ENCODE results near the gene ING2.
A peak's percentile ranks its signal among the peaks of the same experiment; 100 is the strongest.

Gene ING2

DNA sequence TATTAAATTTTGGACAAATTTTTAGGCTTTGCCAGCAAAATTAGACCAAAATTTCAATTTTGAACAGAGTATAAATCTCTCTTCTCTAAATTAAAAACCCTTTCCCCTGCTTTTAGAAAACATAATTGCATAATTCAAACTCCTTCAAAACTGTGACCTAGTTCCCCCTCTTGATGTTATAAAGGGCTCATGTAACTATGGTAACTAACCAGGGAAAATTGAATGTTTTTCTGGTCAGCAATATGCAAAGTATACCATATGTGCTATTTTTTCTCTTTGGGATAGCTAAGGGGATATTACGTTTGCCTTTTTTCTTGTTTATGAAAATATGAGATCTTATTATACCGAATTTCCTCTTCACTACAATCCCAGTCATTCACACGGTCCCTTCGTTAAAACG lies 5.1 kb upstream of the ING2 start:
- no peak for DNase-seq

DNA sequence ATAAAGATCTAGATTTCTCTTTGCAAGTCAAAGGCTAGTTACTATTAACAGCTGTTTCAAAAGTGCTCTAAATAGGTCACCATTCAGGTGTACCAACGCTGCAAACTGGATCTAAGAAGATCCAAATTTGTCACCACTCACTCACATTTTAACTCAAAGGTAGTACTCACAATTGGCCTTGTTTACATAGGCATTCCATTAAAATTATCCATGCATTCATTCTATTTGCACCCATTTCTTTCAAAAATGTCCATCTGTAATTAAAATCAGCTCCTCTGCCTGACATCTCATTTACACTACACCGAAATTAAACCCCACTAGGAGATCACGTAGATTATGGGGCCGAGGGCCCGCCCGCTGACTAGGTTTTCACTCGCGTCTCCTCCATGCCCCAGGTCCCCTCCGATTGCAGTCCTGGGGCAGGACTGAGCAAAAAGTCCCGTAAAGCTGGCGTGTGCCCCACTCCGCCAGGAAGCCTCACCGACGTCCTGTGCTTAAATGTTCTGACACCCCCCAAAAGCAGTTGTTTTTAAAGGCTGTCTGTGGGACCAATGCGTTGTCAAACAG lies 1.3 kb upstream of the ING2 start:
- DNase-seq, result no peak

DNA sequence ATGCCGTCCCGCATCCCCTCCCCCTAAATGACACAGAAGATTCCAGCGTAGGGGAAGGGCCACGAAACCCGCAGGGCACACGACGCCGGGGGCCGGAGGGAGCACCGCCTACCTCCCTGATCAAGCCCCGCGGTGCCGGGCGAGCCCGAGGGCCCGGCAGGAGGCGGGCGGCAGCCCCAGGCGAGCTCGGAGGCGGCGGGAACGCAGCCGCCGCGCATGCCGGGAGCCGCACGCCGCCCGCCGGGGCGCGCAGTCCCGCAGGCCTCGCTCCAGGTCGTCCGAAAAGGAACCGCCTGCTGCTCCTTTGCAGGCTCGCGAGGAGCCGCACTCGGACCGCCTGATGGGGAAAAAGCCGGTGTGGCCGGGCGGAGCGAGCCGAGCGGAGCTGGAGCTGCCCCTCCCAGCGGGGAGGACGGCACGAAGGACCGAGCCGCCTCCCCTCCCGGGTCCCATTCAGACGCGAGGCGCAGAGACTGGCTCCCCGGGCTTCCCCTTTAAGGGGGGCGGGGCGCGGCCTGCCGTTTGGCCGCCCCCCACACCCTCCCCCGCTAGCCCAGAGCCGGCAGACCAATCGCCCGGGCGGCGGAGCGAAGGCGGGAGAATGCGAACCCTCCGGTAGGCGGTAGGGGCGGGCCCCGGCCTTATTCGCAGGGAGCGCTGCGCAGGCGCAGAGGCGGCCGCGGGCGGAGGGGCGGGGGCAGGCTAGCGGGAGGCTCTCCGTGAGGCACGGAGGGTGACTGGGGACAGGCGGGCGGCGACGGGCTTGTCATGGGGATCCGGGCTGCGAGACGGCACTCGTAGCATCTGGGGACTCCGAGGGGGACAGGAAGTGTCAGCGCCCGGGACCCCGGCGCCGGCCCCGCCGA lies 561 bp upstream of the ING2 start:
- DNase-seq, result peak; percentile 90 to 91

DNA sequence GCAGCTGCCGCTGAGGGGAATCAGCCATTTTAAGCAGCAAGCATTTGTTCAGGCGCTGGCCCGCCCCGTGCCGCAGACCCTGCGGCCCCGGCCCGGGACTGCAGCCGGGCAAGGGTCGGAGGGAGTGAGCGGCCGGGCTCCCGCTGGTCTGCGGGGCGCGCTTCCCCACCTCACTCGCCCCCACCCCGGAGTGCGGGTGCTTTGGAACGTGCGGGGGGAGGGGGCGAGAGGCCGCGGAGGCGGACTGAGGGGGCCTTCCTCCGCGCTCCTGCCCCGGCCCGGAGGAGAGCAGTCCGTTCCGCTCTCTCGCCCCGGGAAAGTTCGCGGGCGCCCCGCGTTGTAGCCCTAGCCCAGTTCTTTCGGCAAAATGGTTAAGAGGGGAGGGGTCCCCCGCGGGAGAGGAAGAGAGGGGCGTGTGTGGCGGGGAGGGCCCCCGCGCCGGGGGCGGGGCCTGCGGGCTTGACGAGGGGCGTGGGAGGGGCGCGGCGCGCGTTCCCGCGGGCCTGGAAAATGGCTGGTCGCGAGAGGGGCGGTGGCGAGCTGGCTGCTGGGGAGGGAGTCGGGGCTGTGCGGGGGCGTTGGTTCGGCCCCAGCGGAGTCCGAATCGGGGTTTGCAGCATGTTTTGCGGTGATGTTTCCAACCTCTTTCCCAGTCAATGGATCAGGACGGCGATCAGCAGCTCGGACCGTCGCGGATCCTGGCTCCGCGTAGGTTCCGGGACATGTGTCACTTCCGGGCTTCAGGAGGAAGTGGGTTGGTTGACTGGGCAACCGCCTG lies 942 bp downstream of the ING2 start:
- peak; percentile 15 to 24 for DNase-seq

DNA sequence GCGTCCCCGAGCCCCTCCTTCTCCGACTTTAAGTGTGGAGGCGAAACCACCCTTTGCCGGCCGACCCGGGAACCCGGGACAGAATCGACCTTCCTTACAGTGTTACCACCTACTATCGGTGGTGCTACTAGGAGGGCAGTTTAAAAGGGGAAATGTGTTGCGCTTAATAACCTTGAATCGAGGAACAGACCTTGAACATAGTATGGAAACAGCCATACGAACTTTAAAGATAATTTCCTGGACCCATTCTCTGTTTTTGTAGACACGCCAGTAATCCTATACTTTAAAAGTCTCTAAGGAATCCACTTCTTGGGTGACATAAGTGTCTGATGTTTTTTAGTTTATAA lies 1.5 kb downstream of the ING2 start:
- no peak for DNase-seq

DNA sequence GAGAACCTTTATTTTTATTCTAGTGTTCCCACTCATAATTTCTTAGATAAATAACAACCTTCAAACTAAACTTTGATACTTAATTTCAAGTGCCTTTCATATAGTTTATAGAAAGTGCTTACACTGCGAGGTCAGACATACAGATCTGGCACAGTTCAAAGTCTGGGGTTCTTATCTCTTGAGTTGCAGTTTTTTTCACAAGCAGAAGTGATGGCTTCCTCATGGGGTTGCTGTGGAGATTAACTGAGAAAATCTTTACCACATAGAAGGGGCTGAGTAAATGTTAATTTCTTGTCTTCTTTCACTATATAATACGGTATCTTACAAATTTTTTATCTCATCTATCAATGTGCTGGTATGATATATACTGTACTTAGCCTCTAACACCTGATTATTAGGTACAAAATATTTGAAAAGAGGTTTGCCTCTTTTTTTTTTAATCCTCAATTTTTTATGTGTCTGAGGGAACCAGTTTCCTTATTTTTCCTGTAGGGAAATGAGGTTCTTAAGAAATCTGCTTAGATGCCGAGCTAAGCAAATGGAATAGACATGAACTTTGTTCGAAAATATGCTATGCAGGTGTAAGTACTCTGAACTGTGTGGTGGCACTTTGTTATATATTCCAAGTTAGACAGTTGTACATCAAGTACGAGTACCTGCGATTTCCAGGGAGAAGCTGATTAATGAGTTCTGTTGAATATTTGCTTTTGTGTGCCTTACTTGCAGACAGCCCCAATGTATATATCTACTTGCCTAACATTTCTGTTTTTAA lies 3.3 kb downstream of the ING2 start:
- no peak for DNase-seq

DNA sequence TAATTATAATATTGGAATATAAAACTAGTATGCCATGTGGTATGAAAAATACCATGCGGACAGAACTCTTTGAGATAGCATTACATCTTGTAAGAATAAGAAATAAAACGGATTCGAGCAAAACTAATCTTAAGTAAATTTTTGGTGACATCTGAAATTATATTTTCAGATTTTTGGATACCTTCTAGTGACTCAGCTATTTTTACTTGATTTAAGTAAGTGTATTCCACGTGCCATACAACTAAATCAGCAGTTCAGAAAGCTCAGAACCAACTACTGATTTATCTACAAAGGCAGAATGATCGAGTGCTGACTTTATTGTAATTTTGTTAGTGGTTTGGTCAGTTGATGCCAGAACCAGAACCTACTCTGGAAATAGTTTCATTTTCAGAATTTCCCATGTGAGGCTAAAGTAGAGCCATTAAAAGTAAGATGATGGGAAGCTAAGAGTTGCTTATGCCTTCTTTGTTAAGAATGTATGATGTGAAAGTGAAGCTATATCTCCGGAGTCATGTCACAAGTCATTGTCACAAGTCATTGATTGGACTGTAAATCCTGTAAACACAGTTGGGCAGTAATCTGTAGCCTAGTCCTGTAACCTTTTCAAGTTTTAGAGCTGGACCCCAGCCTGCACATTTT lies 4.0 kb downstream of the ING2 start:
- no peak for DNase-seq

DNA sequence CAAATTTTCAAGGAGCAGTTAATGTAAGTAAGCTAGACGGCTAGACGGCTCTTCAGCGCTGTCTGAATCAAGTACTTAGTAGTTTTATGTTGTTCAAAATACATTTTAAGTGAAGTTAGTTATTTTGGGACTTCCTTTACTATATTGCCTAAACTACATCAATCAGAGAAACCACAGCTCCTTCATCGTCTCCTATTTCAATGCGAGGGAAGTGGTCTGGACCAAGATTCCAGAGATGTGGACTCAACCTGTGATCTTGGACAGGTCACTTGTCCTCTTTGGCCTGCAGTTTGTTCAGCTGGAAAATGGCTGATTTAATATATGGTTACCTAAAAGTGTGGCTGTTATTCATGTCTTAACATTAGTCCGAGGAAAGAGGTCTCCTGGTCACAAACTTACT lies 10.6 kb downstream of the ING2 start:
- DNase-seq, result no peak

DNA sequence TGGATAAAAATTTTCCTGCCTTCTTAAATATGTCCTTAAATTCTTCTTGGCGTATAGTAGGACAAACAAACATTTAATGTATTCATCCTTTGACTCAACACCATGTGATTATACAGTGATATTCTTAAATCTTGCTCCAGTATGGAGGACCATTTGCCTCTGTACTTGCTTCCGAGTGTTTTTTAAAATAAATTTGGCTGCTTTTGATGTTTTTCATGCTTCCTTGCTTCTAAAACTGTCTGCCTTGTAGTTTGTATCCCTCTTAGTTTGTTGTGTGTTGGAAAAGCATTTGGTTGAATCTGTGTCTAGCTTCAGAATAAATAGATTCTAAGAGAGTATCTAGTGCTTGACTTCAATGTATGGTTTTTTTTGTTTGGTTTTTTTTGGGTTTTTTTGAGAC lies 12.3 kb downstream of the ING2 start:
- DNase-seq, result no peak

DNA sequence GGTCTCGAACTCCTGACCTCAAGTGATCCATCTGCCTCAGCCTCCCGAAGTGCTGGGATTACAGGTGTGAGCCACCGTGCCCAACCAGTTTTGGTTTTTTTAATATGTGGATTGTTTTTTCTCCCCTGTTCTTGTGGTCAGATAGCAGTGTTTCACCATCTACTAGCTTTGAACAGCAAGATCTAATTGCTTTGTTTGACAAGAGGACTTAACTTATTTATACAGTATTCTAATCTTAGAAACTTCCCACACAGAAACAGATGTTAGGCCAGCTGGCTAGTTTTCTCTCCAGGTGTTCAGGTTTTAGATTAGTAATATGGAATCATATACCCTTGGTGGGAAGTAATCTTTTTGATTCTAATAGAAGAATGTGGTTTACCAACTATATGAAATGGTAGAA lies 12.9 kb downstream of the ING2 start:
- no peak for DNase-seq

DNA sequence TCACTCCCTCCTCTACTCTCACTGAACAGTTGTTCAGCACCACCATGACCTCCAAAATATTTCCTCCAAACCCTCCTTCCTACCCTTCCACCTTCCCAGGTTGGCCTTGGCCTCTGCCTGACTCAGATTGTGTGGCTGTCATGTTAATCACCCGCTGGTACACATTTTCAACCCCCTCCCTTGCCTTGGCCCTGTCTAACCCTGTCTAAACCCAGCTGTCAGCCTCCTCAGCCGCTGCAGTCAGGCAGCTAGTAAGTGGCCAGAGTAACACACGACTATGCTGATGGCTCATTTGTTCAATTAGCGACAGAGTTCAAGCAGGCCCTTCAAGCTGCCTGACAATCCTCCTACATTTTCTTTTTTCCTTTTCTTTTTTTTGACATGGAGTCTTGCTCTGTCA lies 18.0 kb downstream of the ING2 start:
- no peak for DNase-seq

DNA sequence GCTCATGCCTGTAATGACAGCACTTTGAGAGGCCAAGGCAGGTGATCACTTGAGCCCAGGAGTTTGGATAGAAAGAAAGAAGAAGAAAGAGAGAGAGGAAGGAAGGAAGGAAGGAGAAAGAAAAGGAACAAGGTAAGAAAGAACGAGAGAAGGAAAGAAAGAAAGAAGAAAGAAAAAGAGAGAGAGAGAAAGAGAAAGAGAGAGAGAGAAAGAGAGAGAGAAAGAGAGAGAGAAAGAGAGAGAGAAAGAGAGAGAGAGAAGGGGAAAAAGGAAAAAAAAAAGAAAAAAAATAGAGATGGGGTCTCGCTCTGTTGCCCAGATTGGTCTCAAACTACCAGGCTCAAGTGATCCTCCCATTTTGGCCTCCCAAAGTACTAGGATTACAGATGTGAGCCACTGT lies 22.5 kb downstream of the ING2 start:
- no peak for DNase-seq

DNA sequence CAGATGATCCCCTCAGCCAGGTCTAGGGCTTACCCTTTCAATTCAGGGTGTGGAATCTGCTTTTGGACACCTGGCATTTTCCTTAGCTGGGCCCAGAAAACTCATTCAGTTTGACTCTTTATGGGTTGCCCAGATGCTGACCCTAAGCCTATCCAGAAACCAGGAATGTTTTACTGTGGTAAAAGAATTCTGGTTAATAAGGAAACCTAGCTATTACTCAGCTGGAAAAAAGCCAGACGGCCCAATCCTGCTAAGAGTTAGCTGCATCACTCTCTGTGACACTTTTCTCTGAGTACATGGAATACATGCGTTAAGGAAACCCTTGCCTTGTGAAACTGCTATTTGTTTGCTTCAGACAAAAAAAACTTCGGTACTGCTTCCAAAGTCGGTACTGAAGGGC lies 28.0 kb downstream of the ING2 start:
- DNase-seq, result no peak

DNA sequence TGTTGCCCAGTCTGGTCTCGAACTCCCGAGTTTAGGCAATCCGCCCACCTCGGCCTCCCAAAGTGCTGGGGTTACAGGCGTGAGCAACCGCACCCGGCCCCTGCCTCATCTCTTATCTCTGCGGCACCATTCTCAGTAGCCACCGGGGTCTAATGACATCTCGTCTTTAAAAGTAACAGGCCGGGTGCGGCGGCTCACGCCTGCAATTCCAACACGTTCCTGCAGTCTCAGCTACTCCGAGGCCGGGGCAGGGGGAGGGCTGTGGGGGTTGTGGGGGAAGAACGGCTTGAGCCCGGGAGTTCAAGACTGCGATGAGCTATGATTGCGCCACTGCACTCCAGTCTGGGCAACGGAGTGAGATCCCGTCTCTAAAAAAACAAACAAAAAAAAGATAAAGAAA lies 28.8 kb downstream of the ING2 start:
- DNase-seq, result no peak

DNA sequence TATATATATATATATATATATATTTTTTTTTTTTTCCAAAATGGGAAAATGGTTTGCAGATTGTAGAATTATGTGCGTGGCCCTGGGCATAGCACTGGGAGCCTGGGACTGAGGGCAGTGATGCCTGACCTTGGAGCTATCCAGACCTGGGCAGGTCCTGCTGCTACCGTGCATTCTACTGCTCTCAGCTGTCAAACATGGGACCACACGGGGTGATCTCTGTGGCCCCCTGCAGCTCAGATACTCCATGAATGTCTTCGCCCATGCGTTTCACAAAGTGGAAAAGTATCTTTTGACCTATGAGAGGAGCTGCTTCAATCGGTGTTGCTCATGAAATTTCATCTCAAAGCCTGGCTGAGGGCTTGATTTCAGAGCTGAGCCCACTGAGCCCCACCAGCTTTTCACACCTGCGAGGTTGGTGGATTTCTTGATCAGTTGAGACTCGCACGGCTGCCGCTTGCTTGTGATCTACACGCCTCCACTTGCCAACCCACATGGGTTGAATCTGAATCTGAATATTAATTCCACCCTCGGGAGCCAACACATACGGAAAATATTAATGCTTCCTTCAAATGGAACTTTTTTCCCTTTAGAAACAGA lies 35.7 kb downstream of the ING2 start:
- DNase-seq, result no peak

DNA sequence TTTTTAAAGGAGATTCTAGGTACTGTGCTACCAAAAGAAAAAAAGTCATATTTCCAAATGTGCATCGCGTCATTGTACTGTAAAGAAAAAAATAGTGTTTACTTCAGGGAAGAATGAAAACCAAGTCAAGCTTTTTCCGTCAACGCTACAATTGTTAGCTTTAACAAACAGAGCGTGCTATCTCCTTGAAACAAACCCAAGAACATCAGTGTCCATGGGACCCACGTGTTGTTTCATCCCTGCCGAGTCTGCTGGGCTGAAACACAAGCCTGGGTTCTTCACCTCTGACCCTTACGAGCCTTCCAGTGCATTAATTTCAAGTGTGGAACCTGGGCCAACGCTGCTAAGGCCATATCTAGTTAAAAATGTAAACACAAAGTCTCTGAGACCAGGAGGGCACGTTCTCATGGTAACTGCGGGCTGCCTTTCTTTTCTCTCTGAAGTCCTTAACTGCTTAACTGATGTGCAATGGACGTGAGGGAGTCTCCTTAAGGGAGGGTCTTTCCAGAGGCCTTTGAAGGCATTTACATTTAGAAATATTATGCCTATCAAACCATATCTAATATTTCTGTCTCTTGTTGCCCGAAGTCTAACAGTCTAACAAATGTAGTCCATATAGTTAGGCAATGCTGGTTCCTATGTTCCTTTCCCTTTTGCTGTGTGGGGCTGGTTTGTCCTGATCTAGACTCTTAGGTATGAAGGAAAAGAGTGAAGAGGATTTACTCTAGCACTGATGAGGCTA lies 36.3 kb downstream of the ING2 start:
- no peak for DNase-seq

DNA sequence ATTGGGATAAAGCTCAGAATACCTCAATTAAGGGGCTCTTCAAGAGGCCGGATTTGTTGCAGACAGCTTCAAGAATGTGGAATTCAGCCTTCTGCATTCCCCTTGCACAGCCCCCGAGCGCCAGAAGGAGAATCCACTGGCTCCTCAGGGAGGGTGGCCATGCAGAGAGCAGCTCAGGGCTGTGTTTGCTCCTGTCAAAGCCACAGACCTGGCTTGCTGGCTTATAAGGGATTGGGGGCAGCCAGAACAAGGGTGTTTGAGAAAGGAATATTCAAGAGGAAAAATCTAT lies 36.8 kb downstream of the ING2 start:
- DNase-seq, result no peak

DNA sequence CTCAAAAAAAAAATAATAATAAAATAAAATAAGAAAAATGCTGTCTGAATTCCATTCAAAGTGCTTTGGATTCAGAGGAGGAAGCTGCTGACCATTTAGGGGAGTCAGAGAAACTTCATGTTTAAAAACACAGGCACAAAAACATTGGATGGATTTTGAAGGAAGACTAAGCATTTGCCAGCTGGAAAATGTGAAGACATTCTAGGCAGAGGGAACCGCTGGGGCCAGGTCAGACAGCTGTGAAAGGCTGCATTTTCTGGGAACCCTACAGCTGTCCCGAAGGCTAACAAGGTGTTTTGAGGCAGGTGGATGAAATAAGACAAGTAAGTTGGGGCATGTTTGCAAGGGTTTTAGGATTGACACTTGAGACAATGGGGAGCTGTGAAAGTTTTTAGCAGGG lies 38.6 kb downstream of the ING2 start:
- DNase-seq, result no peak

DNA sequence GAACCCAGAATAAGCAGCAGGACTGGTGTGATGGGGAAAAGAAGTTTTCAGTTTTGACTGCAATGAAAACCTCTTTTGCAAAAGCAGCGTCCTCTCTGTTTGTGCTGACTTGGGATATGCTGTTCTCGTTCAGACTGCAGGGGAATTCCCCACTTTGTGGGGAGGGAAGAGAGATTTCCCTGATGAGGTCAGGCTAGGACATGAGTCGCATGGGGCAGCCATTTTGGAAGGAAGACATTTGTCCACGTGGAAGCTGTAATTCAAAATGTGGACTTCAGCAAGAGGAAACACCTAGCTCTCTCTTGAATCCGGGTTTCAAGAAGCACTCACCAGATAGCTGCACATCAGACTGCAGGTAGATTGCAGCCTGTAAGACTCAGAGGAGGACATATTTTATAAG lies 39.3 kb downstream of the ING2 start:
- DNase-seq, result no peak

DNA sequence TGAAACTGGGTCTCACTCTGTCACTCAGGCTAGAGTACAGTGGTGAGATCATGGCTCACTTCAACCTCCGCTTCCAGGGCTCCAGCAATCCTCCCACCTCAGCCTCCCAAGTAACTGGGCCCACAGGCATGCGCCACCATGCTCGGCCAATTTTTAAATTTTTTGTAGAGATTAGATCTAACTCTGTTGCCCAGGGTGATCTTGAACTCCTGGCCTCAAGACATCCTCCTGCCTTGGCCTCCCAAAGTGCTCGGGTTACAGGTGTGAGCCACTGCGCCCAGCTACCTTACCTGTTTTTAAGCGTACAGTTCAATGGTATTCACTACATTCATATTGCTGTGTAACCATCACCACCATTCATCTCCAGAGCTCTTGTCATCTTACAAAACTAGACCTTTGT lies 41.5 kb downstream of the ING2 start:
- DNase-seq, result no peak

DNA sequence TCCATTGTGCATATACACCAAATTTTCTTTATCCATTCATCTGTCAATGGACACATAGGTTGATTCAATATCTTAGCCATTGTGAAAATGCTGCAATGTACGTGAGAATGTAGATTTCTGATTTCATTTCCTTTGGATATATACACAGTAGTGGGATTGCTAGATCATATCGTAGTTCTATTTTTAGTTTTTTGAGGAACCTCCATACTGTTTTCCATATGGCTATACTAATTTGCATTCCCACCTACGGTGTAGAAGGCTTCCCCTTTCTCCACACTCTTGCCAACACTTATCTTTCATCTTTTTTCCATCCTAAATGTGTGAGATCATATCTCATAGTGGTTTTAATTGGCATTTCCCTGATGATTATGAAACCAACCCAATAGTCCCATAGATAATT lies 43.4 kb downstream of the ING2 start:
- DNase-seq, result no peak
